ENCODE data around the gene KDM6A.

The KDM6A gene

DNA sequence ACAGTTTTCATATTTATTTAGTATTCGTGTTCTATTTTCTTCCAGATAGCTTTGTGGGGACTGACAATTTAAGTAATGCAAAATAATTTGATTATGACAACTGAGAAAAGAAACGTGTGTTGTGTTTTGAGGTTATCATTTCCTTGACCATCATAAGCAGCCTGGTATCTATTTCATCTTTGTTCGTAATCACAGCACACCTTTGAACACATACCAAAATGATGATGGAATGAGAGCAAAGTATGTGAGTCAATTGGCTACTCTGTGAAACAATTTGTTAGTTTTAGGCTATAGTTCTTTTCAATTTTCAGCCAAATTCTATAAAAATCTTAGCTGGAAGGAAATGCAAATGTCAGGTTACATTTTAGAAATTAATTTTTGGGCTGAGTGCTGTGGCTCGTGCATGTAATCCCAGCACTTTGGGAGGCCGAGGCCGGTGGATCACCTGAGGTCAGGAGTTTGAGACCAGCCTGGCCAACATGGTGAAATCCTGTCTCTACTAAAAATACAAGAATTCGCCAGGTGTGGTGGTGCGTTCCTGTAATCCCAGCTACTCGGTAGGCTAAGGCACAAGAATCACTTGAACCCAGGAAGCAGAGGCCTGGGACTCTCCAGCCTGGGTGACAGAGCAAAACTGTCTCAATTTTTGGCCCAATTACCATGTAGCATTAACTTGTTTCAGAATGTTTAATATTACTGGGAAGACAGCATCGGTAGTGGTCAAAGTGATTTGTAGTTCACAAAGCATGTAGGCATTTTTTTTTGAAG, 30.3 kb upstream of the KDM6A start:
- no peaks in the 10 kb centered on the region for H3K36me3 ChIP-seq (ENCODE audit: insufficient read depth, low read length)
- no peaks in the 10 kb centered on the region for H3K27me3 ChIP-seq (ENCODE audit: insufficient read depth, low read length)
- H3K4me2 ChIP-seq (ENCODE audit: low read length): no peak overlapping the region
- H3K9me3 ChIP-seq (ENCODE audit: low read length): no peaks in the 10 kb centered on the region
- no peak overlapping the region for H3K27ac ChIP-seq (ENCODE audit: low read depth, low read length, poor library complexity, severe bottlenecking)
- no peak overlapping the region for H3K4me3 ChIP-seq (ENCODE audit: low read depth, low read length, poor library complexity, severe bottlenecking)
- TF ChIP-seq, protein P1, sequence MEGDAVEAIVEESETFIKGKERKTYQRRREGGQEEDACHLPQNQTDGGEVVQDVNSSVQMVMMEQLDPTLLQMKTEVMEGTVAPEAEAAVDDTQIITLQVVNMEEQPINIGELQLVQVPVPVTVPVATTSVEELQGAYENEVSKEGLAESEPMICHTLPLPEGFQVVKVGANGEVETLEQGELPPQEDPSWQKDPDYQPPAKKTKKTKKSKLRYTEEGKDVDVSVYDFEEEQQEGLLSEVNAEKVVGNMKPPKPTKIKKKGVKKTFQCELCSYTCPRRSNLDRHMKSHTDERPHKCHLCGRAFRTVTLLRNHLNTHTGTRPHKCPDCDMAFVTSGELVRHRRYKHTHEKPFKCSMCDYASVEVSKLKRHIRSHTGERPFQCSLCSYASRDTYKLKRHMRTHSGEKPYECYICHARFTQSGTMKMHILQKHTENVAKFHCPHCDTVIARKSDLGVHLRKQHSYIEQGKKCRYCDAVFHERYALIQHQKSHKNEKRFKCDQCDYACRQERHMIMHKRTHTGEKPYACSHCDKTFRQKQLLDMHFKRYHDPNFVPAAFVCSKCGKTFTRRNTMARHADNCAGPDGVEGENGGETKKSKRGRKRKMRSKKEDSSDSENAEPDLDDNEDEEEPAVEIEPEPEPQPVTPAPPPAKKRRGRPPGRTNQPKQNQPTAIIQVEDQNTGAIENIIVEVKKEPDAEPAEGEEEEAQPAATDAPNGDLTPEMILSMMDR (IDR thresholded peaks at IDR 0.05; ENCODE audit: low read length): no peak
- no peak for TF ChIP-seq EZH2 (IDR thresholded peaks at IDR 0.05; ENCODE audit: borderline replicate concordance, low read length)
- no peaks in the 10 kb centered on the region for H3K79me2 ChIP-seq (ENCODE audit: insufficient read depth, low read length)
- no peak overlapping the region for H2AFZ ChIP-seq (ENCODE audit: low read length)
- H3K9me2 ChIP-seq (ENCODE audit: low read depth, low read length): no peaks in the 10 kb centered on the region
- no peaks in the 10 kb centered on the region for H3K4me1 ChIP-seq (ENCODE audit: insufficient read depth, low read length, severe bottlenecking)
- no peak overlapping the region for H3K9ac ChIP-seq (ENCODE audit: low read length)
- no peaks in the 10 kb centered on the region for H3F3A ChIP-seq (ENCODE audit: insufficient read depth, low read length)
- H4K20me1 ChIP-seq (ENCODE audit: insufficient read depth, low read length): no peaks in the 10 kb centered on the region

DNA sequence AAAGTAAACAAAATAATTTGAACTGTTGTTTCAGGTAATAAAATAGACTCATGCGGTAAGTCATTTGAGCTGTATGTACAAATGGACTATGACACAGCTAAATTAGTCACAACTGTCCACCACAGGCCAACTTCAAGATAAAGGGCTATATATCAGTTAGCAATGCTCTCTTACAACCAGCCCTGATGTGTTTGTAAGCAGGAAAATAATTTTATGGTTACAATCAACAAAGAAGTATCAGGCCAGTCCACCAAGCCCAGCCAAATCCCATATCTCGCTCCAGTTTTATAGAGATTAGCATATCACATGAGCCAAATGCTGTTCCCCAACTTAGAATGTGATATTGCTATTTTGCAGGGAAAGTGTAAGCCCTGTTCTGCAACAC, 29.7 kb upstream of the KDM6A start:
- TF ChIP-seq EZH2 (IDR thresholded peaks at IDR 0.05; ENCODE audit: borderline replicate concordance, low read length): no peak
- TF ChIP-seq, protein P1 (IDR thresholded peaks at IDR 0.05; ENCODE audit: low read length): no peak
- H3K27ac ChIP-seq (ENCODE audit: low read depth, low read length, poor library complexity, severe bottlenecking): no peak overlapping the region
- H3K27me3 ChIP-seq (ENCODE audit: insufficient read depth, low read length): no peaks in the 10 kb centered on the region
- H3K9me2 ChIP-seq (ENCODE audit: low read depth, low read length): no peaks in the 10 kb centered on the region
- H4K20me1 ChIP-seq (ENCODE audit: insufficient read depth, low read length): no peaks in the 10 kb centered on the region
- H3K36me3 ChIP-seq (ENCODE audit: insufficient read depth, low read length): no peaks in the 10 kb centered on the region
- no peaks in the 10 kb centered on the region for H3K4me1 ChIP-seq (ENCODE audit: insufficient read depth, low read length, severe bottlenecking)
- no peak overlapping the region for H2AFZ ChIP-seq (ENCODE audit: low read length)
- no peaks in the 10 kb centered on the region for H3K79me2 ChIP-seq (ENCODE audit: insufficient read depth, low read length)
- no peaks in the 10 kb centered on the region for H3K9me3 ChIP-seq (ENCODE audit: low read length)
- no peak overlapping the region for H3K4me3 ChIP-seq (ENCODE audit: low read depth, low read length, poor library complexity, severe bottlenecking)
- H3K4me2 ChIP-seq (ENCODE audit: low read length): no peak overlapping the region
- no peak overlapping the region for H3K9ac ChIP-seq (ENCODE audit: low read length)
- H3F3A ChIP-seq (ENCODE audit: insufficient read depth, low read length): no peaks in the 10 kb centered on the region

DNA sequence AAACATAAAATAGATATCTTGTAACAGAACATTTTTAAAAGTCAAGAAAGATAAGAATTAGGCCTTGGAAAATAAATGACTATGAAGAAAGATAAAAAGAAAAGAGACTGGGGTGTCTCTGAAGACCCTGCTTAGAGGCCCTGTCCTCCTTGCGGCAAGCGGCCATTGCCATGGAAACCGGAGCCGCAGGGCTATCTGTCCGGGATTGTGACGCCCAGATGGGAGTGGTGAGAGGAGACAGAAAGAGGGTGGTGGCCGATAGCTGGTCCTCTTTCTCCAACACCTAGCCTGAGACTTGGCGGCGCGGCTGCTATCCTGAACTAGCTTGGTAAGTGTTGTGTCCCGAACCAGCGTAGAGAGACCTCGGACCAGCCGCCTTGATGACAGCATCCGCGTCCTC, 29.2 kb upstream of the KDM6A start, which contains the start of gene DUSP21:
DUSP21 (plus strand) TSS at position 269 of the 400 bp plus-strand sequence; CDS start at position 381, 112 bp downstream.
- Histone ChIP-seq H3K27me3 (ENCODE audit: insufficient read depth, low read length) (no peaks in the 10 kb centered on the region), H2AFZ (ENCODE audit: low read length) (no peak within 1 kb of the TSS), H3K9me3 (ENCODE audit: low read length) (no peaks in the 10 kb centered on the region), H3K4me1 (ENCODE audit: insufficient read depth, low read length, severe bottlenecking) (no peaks in the 10 kb centered on the region), H3F3A (ENCODE audit: insufficient read depth, low read length) (no peaks in the 10 kb centered on the region), H3K4me2 (ENCODE audit: low read length) (no peak within 1 kb of the TSS), H3K36me3 (ENCODE audit: insufficient read depth, low read length) (no peaks in the 10 kb centered on the region), H3K4me3 (ENCODE audit: low read depth, low read length, poor library complexity, severe bottlenecking) (no peak within 1 kb of the TSS), H3K27ac (ENCODE audit: low read depth, low read length, poor library complexity, severe bottlenecking) (no peak within 1 kb of the TSS), H3K79me2 (ENCODE audit: insufficient read depth, low read length) (no peaks in the 10 kb centered on the region), H3K9ac (ENCODE audit: low read length) (no peak within 1 kb of the TSS), H3K9me2 (ENCODE audit: low read depth, low read length) (no peaks in the 10 kb centered on the region), H4K20me1 (ENCODE audit: insufficient read depth, low read length) (no peaks in the 10 kb centered on the region)
- no peak for TF ChIP-seq EZH2 (IDR thresholded peaks at IDR 0.05; ENCODE audit: borderline replicate concordance, low read length)
- TF ChIP-seq, protein P1 (IDR thresholded peaks at IDR 0.05; ENCODE audit: low read length): no peak
